AG10803 (cell line): ENCODE data around the gene GPC1.

ENCODE experiments used
- DNase-seq: peaks from one replicate; pipeline ENCODE4 v3.0.0; 2010; ENCODE audit warnings: low read depth
- H3K4me3 ChIP-seq: 2 replicates; pipeline ENCODE4 v1.5.1; 2011; ENCODE audit warnings: mild to moderate bottlenecking, low read length, control low read depth
- TF ChIP-seq, protein P1 (sequence below): conservative IDR thresholded peaks from 2 replicates; pipeline ENCODE4 v1.5.1; 2011; ENCODE audit warnings: mild to moderate bottlenecking, low read length, control low read depth, inconsistent platforms

Gene GPC1

DNA sequence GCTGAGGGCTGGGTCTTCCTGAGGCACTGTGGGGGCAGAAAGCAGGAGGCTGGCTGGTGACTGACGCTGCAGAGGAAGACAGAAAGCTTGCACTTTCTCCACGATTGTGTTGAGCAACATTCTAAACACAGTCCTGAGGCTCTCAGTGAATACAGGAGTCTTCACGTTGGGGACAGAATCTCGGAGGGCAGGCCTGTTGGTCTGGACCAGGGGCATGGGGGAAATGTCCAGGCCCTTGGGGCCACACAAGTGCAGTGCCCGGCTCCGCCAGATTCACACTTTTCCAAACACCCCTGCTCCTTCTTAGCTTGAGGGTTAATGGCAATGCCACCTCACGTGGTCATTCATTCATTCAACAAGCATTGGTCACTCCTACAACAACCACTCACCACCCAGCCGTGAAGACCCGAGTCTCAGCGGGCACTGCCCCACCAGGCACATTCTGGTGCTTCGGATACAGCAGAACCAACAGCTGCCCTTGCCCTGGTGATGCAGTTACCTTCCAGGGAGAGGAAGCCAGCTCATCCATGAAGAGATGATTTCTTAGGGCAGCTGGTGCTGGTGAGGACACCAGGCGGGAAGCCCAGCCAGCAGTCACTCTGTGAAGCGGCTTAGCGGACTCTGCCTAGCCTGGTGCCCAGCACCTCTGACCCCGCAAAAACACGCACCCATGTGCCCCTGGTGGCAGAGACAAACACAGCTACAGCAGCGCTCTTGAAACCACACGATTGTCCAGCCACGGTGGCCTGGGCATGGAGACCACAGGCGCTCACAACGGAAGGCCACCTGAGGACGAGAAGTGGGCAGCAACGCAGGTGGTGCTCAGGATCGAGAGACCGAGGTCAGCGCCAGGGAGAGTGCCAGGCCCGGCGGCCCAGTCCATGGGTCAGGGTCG, 10.9 kb upstream of the GPC1 start:
- no peak overlapping the region for H3K4me3 ChIP-seq
- no peak for DNase-seq
- TF ChIP-seq, protein P1, sequence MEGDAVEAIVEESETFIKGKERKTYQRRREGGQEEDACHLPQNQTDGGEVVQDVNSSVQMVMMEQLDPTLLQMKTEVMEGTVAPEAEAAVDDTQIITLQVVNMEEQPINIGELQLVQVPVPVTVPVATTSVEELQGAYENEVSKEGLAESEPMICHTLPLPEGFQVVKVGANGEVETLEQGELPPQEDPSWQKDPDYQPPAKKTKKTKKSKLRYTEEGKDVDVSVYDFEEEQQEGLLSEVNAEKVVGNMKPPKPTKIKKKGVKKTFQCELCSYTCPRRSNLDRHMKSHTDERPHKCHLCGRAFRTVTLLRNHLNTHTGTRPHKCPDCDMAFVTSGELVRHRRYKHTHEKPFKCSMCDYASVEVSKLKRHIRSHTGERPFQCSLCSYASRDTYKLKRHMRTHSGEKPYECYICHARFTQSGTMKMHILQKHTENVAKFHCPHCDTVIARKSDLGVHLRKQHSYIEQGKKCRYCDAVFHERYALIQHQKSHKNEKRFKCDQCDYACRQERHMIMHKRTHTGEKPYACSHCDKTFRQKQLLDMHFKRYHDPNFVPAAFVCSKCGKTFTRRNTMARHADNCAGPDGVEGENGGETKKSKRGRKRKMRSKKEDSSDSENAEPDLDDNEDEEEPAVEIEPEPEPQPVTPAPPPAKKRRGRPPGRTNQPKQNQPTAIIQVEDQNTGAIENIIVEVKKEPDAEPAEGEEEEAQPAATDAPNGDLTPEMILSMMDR: no peak

DNA sequence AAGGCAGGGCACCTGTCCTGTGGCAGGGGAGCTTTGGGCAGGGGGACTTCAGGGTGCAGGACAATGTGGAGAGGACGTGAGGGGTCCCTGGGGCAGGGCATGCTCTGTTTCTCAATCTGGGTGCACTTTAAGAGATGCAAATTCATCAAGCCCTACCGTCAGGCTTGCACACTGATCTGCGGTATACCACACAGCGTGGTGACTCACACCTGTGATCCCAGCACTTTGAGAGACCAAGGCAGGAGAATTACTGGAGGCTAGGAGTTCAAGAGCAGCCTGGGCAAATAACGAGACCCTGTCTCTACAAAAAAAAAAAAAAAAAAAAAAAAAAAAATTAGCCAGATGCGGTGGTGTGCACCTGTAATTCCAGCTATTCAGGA, 10.2 kb upstream of the GPC1 start:
- TF ChIP-seq, protein P1: no peak
- no peak overlapping the region for H3K4me3 ChIP-seq
- no peak for DNase-seq

DNA sequence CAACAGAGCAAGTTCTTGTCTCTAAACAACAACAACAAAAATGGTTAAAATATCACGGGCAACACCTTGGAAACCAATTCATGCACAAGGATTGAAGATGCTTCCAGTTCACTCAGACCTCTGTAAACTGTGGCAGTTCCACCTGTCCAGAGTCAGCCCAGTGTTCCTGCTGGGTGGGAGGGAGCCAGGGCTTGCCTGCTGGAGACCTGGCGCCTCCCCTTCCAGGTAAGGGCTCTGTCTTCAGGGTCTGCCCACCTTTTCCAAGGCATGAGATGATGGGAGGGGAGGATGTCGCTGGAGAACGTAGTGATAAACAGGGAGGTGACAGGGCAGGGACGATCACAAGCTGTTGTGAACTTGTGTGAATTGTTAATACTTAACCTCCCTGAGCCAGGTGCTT, 9.8 kb upstream of the GPC1 start:
- H3K4me3 ChIP-seq: no peak overlapping the region
- TF ChIP-seq, protein P1: no peak
- DNase-seq: no peak

DNA sequence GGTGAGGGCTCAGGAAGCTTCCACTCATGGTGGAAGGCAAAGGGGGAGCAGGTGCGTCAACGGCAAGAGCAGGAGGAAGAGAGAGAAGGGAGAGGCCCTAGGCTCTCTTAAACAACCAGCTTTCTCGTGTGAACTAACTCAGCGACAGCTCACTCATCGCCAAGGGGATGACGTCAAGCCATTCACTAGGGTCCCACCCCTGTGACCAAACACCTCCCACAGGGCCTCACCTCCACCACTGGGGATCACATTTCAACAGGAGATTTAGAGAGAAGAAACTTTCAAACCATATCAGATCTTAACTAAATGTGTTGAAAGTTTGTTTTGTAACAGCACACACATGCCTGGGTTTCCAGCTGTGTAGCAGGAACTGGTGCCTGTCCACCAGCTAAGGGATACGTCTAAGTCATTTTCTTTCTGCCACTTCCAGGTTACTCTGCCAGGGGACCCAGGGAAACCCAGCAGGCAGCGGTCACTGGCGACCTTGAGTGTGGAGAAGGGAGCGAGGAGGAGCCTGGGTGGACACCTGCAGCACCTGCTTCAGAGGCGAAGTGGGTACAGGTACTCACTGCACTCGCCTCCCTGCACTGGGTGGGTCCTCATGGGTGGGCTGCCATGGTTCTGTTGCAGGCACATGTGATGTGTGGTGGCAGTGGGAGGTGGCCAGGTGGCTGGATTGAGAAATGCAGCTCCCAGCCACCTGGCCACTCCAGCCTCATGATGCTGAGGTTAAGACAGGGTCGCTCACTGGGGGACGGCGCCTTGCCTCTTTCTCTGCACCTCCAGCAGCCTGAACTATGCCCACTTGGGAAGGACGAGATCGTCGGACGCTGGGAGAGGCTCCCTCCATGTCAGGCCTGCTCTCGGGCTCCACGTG, 8.4 kb upstream of the GPC1 start:
- no peak overlapping the region for H3K4me3 ChIP-seq
- peak; percentile 25 for DNase-seq
- TF ChIP-seq, protein P1: no peak

DNA sequence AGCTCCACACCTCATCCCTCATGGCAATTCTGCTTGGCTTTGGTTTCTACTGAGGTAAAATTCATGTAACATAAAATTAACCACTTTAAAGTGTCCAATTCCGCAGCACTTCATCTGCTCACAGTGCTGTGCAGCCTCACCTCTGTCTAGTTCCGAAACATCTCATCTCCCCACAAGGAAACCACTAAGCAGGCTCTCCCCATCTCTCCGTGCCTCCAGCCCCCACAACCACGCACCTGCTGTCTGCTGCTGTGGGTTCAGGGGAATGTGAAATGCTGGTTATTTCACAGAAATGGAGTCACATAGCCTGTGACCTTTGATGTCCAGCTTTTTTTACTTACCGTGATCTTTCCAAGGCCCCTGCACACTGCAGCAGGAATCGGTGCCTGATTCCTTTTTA, 7.7 kb upstream of the GPC1 start:
- TF ChIP-seq, protein P1: no peak
- no peak overlapping the region for H3K4me3 ChIP-seq
- DNase-seq: no peak

DNA sequence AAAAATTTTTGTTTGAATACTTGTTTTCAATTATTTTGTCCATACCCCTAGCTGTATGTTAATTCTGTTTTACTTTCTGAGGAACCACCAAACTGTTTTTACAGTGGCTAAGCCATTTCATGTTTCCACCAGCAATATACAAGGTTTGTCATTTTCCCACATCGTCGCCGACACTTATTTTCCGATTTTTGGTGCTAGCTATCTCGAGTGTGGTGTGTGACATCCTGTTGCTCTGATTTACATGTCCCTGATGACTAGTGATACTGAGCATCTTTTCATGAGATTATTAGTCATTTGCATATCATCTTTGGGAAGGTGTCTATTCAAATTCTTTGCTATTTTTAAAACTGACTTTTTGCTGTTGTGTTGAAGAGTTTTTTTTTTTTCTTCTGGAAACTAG, 7.2 kb upstream of the GPC1 start:
- TF ChIP-seq, protein P1: no peak
- H3K4me3 ChIP-seq: no peak overlapping the region

More for the DNA sequence above, 7.2 kb upstream of the GPC1 start:
- no peak for DNase-seq
